ENCODE data around the gene NCKAP5.

The NCKAP5 gene

GRCh38 chr2:132937629-132938028 is 630.6 kb downstream of the NCKAP5 start:
- DNase-seq (ENCODE audit: low read depth), result no peak

DNA sequence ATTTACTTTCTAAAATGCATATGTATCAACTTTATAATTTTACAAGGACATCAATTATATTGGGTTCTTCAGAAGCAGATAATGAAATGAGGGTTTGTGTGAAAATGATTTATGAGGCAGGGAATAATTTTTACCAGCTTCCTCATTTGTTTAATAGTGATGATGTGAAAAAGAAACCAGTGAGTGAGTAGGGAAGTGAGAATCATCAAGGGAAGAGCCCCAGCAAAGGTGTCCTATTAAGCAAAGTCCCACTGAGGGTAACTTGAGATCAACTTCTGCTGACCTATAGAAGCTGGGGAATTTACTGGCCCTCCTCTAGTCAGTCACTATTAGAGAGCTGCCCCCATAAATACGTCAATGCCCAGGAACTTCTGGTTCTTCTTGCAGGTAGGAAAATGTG is 631.5 kb downstream of the NCKAP5 start:
- no peak for DNase-seq (ENCODE audit: low read depth)

GRCh38 chr2:132936261-132936660 is 632.0 kb downstream of the NCKAP5 start:
- DNase-seq (ENCODE audit: low read depth), result no peak

GRCh38 chr2:132929786-132930185 is 638.5 kb downstream of the NCKAP5 start:
- DNase-seq (ENCODE audit: low read depth), result no peak

GRCh38 chr2:132923787-132924186 is 644.5 kb downstream of the NCKAP5 start:
- DNase-seq (ENCODE audit: low read depth), result no peak

DNA sequence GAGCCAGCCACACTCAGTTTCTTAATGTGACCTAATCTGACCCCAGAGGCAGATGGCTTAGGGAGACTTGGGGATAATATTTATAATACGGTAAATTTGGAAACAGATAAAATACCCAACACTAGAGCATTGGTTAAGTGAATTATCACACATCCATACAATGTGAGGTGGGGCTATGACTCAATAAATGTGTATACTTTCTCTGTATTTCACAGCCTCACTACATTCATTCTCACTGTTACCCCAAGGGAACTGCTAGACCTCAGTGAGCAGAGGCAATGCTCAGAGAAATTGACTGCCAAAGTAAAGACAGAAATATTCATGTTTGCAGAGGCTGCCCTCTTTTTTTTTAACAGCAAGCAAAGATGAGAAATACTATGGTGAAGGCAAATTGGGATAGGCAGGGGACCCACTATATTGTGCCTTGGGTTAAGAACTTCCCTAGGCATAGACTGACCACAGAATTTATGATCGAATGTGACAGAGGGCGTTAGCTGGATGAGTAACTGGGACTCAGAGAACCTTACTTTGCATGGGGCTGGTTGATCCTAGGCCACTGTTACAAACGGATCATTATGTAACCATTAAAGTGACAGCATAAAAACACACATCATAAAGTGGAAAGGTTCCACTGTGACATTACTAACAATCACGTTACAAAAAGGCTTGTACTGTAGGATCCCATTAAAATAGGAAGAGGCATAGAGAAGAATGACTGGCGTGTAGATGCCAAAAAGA is 652.3 kb downstream of the NCKAP5 start:
- DNase-seq (ENCODE audit: low read depth), result no peak

DNA sequence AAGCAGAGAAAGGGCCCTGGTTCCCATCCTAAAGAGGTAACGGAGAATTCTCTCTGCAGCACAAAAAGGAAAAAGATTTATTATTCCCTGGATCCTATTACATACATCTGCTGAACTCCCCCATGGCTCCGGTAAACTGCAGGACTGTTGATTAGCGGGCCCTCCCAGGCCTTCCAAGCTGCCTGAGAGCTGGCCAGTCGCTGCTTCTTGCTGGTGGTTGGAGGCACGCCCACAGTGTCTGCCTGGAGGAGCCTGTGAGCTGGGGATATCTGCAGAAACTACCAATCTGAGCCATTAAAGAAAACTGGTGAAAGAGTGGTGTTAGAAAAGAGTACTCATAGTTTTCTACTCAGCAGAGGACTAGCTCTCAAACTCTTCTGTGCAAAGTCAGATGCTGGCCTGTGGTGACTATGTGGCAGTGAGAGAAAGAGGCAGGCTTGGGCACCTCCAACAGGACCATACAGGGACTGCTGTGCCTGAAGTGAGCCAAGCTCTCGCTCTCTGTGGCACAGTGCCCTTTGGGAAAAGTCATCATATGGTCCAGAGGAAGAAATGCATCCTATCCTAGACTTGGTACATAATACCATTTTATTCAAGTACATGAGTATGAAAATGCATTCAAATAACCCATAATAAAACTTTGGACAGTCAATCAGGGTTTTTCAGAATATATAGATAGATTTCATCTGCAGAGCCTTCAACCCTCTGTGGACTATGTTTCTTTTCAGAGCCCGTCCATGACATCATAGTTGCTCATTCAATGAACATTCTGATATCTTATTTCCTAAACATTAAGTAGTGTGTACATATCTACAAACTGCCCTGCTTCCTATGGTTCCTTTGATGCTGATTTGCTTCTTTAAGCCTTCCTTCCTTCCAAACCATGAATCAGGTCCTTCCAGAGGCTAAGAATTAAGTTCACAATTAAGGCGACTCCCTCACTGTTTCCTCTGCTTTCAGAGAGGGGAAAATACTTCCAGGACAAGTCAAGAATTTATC is 656.2 kb downstream of the NCKAP5 start:
- DNase-seq (ENCODE audit: low read depth), result no peak

- no peak for DNase-seq (ENCODE audit: low read depth)
Observed at GRCh38 chr2:132910432-132910831, 657.8 kb downstream of the NCKAP5 start.

GRCh38 chr2:132909427-132909826 is 658.8 kb downstream of the NCKAP5 start:
- no peak for DNase-seq (ENCODE audit: low read depth)

DNA sequence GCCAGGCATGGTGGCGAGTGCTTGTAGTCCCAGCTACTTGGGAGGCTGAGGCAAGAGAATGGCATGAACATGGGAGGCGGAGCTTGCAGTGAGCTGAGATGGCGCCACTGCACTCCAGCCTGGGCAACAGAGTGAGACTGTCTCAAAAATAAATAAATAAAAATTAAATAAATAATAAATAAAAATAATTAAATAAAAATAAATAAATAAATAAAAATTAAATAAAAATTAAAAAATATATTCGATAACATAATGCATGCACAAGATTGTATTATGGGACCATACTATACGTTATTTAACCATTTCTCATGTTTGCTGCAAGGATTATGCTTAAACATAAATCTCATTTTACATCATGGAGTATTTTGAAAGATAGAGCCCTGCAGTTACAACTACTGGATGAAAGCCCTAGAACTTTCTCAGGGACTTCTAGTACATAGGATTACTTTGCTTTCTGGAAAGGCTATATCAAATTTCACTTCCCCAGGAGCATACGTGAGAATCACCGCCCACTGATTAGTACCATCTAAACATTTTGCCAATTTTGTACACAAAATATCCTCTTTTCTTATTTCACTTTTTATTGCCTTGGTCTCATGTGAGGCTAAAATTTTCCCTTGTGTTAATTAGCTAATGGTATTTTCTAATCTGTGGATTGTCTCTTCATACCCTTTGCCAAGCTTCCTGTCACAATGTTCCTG is 664.0 kb downstream of the NCKAP5 start:
- DNase-seq (ENCODE audit: low read depth), result no peak

- no peak for DNase-seq (ENCODE audit: low read depth)
Observed at GRCh38 chr2:132902626-132903025, 665.6 kb downstream of the NCKAP5 start.

DNA sequence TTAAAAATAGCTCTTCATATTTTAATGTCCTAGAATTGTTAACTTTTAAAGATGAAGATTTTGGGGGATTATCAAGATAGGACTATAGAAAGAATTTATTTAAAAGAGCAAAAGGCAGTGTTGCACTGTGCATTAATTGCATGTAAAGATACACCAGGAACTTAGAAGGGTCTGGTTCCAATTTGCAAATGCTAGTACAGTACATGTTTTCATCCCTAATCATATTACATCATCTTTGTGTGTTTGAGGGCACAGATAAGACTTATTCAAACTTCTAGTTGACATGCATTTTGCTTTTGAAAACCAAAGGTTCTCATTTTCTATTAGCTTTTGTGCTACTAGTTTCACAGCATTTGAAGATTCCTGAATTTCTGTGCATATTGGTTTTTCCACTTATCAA is 666.6 kb downstream of the NCKAP5 start:
- no peak for DNase-seq (ENCODE audit: low read depth)

DNA sequence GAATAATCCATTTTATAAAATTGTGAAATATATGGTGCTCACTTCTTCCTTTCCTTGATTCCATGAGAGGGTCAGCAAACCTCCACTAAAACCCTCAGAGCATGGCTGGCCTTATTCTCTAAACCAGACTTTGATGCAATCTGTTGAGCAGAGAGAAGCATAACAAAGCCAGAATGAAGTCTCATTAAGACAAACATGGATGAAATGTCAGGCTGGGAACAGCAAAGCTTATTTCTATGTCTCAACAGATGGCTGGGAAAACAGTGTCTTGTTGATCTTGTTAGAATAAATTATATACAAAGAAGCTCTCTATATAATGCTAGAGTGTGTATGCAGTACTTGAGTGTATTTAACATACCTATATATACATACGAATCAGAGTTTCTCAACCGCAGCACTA is 671.2 kb downstream of the NCKAP5 start:
- no peak for DNase-seq (ENCODE audit: low read depth)

- no peak for DNase-seq (ENCODE audit: low read depth)
Observed at GRCh38 chr2:132896073-132896472, 672.2 kb downstream of the NCKAP5 start.

DNA sequence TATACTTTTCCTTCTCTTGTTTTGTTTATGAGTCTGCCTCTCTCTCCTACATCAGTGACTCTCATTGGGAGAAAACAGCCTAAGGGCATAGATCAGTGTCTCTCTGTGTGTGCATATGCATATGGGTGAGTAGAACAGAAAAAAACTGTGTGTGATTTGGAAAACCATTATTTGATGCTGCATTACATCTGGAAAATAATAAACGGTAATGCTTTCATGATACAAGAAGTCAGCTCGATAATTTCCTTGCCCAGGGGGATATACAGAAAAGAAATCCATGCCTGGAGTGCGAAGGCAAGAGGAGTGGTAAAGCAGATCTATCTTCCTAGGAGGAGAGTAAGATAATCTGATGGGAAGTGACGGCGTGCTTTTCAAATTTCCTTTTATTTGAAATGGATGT is 676.8 kb downstream of the NCKAP5 start:
- no peak for DNase-seq (ENCODE audit: low read depth)

GRCh38 chr2:132886574-132886973 is 681.7 kb downstream of the NCKAP5 start:
- DNase-seq (ENCODE audit: low read depth), result no peak

DNA sequence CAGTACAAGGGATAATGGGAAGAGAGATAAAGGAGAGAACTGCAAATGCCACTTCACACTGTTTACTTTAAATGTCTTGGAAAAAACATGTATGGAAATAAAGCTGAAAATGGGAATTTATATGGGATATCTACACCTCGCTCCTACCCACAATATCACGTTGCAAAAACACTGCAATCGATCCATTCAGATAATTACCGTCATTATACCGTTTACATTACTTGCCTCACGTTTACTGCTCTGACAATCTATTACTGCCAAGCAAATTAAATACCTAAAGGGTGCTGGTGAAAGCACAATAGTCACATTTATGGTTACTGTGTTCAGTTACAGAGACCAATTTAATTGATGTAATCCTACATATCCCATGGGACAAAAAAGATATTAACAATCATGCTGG is 683.6 kb downstream of the NCKAP5 start:
- no peak for DNase-seq (ENCODE audit: low read depth)

GRCh38 chr2:132884292-132884691 is 684.0 kb downstream of the NCKAP5 start:
- no peak for DNase-seq (ENCODE audit: low read depth)

GRCh38 chr2:132883430-132883829 is 684.8 kb downstream of the NCKAP5 start:
- DNase-seq (ENCODE audit: low read depth), result no peak

GRCh38 chr2:132881546-132881945 is 686.7 kb downstream of the NCKAP5 start:
- no peak for DNase-seq (ENCODE audit: low read depth)

DNA sequence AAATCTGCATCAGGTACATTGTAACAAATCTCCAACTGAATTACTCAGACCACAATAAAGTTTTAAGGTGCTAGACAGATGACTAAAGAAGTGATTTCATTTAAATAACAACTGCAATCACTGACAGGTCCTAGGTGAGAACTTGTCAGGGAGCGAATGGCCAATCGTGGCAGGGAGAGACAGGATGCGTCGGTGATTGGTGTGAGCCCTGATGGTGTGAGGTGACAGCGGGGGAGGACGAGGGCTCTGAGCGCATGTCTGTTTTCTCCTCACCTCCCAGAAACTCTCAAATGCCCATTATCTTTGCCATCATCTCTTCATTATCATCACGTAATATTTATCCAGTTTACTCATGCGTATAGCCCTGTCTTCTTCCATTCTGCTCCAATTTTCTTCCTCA is 690.3 kb downstream of the NCKAP5 start:
- DNase-seq (ENCODE audit: low read depth), result no peak

GRCh38 chr2:132876745-132877391 is 691.4 kb downstream of the NCKAP5 start:
- no peak for DNase-seq (ENCODE audit: low read depth)
